Measurements from ENCODE around the gene EXOC3.
A peak's percentile ranks its signal among the peaks of the same experiment; 100 is the strongest.

Gene EXOC3

DNA sequence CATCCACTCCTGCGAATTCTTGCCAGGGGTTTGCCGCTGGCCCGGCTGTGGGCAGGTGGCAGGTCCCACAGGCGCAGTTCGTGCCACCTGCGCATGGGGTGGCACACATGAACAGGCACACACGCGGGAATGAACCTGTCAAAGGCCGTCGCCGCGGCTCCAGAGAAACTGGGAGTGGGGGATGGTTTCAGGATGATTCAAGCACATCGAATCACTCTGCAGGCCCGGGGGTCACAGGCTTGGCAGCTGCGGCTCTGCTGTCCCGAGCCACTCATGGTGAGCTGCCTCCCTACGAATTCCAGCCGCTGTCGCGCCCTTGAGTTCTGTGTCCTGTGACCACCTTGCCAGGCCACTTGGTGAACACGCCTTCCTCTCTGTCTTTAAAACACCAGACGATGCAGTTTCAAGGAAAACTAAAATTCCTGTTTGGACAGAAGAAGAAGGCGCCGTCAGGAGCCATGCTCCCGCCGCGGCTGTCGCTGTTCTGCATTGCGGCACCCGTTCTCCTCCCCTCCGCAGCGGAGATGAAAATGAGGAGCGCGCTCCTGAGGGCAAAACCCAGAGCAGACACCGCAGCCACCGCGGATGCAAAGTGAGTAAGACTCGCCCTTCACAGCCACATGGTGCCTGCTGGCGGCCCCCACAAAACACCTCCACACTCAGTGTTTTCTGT is 15.4 kb upstream of the EXOC3 start:
- DNase-seq, result no peak

DNA sequence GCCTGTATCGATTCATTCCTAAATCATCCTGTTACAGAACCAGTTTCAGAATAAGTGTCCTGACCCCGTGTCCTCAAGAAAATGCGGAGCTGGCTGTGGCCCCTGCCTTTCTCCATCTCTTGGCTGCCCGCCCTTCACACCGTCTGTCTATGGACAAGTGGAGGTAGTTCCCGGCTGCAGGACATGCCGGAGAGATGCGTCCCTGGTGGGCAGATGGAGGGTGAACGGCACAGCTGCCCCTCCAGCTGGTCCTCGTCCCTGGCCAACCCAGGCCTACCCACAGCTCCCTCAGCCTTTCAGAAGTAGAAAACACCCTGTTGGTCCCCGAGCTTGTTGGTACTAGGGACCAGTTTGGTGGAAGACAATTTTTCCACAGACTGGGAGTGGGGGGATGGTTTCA is 14.8 kb upstream of the EXOC3 start:
- DNase-seq, result no peak

DNA sequence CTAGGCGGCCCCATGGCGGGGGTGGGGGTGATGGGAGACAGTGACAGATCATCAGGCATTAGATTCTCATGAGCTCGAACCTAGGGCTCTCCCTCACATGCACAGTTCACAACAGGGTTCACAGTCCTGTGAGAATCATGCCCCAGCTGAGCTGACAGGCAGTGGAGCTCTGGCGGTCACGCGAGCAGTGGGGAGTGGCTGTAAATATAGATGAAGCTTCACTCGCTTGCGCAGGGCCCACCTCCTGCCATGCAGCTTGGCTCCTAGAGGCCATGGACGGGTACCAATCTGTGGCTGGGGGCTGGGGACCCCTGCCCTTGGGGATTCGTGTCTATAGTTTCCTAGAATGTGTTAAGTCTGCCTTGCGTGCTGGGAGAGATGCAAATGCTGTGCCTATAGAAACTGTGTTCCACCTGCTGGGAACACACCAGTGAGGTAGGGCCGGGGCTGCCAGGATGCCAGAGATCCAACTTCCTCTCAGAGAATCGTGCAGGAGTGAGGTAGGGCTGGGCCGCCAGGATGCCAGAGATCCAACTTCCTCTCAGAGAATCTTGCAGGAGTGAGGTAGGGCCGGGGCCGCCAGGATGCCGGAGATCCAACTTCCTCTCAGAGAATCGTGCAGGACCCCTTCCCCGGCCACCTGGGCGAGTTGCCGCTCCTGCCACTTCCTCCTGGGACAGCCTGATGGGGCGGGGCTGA is 14.1 kb upstream of the EXOC3 start:
- DNase-seq, result no peak

DNA sequence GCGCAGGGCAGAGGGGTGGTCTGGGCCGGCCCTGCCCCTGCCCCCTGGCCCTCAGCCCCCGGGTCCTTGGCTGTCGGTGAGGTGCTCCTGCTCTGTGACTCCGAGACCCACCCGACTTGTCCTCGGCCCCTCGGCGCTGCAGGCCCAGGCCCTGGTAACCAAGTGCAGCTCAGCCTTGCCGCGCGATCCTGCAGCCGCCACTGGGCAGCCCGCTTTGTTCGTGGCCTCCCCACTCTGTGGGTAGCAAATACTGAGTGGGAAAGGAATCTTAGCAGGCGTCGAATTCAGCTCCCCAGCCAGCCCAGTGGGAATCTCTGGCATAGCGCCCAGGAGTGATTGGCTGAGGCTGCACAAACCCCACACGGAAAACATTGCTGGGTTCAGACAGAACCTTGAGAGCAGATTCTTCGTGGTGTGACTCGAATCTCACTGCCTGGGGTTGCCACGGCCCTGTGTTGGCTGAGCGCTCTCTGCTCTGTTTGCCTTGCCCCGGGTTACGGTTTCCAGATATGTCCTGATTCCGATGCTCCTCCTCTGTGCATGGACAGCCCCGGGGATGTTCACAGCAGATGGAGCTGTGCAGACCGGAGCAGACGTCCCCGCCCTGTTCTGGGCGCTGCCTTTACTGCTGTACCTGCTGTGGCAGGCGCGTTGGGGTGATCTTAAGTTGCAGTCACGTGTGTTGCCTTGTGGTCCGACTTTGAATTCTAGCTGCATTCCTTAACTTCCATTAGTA is 13.4 kb upstream of the EXOC3 start:
- no peak for DNase-seq

DNA sequence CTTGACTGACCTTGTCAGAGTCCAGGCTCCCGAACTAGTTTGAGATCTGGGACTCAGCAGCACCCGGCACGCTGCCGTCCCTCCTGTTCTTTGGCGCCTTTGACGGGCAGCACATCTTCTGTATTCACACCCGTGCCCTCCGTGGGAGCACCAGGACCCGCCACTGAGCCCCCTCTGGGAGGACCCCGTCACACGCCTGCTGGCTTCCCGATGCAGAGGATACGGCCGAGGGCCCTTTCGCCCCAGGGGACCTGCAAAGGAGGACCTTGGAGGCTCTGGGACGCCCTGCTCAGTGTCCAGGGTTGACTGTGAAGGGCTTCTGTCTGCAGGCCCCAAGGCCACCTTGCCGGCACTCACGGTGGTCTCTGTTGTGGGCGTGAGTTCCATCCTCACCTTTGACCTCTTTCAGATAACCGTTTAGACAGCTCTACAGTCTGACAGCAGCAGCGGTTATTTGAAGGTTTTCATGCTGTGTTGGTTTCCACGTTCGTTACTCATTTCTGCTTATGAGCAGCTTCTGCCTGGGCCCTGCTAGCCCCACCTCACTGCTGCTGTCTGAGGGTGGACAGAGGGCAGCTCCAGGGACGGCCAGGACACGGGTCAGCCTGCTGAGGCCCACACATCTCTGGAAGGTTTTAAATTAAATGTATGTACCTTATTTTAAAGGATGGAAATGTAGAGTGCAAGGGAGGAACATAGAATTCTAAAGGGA is 12.6 kb upstream of the EXOC3 start:
- DNase-seq, result no peak

DNA sequence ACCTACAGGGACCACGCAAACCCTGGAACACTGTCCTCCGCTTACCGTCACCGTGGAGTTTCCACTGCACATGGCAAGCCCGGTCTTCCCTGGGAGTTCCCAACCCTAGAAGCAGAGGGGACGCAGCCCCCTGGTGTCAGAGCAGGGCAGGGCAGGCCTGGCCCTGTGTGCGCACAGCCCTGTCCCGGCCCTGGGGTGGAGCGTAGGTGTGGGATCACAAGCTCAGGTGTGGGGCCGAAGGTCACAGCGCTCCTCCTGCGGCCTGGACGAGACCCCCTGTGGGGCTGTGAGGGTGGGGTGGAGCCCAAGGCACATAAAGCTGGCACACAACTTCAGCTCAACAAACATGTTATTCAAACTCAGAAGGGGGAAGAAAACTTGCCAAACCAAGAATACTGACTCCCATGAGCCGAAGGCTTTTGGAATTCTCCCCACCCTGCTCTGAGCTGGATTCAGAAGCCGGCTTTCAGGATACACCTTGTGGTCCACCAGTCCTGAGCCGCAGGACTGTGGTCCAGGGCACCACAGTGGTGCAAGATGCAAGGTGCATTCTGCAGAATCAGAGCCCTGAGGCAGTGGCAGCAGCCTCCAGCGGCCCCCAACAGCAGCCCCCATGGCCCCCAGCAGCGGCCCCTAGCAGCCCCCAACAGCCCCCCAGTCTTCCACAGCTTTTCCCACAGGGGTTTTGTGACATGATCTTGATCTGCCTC is 11.8 kb upstream of the EXOC3 start:
- peak; percentile 18 for DNase-seq

DNA sequence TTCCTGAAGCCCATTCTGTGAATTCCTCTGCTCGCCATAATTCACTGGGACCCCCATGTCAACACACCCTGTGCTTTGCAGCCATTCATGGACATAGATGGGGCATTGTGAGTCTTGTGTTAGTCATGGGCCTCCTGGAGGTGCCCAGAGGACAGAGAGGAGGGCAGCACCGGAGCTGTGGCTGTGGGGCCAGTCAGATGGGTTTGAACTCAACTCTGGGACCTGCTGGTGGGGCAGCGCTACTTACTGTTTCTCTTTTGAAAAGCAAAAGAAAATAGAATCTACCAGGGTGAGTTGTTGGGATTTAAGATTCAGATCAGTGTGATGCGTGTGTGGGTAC is 11.3 kb upstream of the EXOC3 start:
- no peak for DNase-seq

DNA sequence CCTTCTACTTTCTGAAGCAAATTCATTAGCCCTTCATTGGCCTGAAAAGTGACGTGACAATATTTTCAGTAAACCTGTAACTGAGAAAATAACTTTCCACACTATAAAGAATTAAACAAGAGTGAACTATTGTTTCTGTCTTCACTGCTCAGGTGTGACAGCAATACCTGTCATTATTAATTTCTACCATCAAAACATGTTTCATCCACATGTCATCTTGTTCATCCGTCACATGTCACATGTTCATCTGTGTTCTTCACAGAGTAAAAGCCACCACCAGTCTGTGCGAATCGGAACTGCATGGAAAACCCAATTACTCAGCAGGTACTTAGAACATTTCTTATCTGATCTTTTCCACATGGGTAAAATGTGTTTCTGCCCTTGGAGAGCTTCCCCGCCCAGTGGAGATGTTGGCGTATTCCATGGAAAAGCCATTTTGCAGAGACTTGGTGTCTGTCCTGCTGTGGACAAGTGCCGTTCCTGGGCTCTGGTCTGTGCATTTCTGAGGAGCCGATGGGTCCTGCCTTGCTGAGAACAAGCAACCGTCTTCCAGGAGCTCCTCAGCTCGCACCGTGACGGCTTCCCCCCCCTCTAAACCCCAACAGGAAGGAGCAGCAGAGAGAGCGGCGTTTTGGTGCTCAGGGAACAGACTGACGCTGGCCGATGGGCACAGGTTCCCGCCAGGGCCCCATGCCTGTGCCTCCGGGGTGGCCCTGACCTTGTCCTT is 10.6 kb upstream of the EXOC3 start:
- DNase-seq, result no peak

DNA sequence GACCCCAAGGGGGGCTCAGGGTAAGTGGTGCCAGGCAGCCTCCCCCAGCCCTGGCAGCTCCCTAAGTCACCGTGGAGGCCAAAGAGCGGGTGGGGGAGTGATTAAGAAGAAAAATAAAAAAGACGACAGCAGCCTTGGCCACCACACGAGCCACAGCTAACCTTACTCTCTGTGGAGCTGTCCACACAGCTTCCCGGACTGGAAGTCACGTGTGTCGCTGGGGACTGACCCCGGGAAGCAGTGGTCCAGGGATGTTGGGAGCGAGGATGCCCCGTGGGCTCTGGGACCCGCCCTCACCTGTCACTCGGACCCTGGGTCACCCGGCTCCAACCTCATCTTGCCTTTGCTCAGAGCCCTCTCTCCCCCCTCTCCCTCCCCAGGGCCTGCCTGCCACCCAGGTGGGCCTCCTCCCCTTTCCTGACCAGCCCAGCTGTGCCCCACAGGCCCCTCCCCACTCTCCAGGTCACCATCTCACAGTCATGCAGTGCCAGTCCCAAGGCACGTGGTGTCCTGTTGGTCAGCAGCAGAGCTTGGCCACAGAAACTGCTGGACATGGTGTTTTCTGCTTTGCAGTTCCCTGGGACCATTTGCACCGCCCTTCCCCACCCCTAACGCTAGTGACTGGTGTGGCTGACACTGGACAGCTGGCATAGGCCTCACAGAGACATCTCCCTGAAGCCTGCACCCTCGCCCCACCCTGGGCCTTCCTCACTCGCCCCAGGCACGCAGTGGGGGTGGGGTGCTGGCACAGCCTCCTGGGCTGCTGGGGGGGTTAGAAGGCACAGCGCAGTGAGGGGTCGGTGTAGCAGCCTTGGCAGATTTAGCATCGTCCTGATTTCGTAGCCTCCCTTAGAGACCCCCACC is 9.8 kb upstream of the EXOC3 start:
- DNase-seq, result no peak

DNA sequence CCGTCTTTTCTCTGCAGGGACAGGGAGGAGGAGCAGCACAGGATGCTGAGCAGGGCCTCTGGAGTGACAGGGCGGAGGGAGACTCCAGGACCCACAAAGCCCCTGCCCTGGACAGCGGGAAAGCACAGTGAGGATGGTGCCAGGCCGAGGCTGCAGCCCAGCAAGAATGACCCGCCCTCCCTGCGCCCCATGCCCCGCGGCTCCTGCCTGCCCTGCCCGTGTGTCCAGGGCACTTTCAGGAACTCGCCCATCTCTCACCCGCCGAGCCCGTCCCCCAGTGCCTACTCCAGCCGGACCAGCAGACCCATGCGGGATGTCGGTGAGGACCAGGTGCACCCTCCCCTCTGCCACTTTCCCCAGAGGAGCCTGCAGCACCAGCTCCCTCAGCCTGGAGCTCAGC is 9.1 kb upstream of the EXOC3 start:
- DNase-seq, result no peak

DNA sequence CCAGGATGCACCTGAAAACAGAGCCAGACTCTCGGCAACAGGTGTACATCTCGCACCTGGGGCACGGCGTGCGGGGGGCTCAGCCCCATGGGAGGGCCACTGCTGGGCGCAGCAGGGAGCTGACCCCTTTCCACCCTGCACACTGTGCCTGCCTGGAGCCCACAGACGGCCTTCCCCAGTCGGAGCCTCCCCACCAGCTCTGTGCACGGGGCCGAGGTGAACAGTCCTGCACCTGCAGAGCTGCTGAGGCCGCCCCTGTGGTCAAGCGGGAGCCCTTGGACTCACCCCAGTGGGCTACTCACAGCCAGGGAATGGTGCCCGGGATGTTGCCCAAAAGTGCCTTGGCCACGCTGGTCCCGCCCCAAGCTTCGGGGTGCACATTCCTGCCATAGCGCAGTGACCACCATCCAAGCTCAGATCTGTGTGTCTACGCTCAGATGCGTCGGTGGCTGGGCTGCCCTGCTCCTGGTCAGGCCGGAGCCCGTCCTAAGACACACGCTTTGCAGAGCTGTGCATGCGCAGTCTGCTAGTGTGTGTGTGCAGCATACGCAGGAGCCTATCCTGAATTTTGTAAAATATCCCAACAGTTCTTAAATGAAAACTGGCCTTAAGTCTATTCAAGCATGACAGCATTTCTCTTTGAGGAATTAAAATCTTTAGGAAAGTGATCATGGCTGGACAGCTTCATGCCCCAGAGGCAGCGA is 8.4 kb upstream of the EXOC3 start:
- DNase-seq, result no peak

DNA sequence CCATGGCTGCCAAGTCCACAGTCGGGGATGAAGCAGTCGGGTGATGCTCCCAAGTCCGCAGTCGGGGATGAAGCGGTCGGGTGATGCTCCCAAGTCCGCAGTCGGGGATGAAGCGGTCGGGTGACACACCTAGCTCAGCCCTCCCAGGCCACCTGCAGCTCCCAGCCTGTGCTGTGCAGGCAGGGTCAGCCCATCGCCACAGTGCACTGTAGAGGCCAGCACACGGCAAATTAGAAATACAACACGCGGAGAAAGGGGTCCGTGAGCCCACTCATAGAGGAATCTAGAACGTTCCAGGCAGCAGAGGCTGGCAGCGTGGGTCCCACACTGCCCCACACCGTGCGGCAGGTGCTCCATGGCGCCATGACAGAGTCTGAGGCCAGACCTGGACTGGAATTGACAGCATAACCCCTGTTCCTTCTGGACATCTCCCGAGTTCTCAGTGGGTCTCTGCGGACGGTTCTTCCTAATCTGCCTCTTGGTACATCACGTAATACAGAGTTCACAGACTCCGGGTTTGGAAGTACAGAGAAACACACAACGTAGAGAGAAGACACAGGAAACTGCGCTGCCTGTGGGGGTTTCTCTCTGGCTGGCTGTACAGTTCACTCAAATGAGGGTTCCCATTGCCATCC is 7.7 kb upstream of the EXOC3 start:
- no peak for DNase-seq

DNA sequence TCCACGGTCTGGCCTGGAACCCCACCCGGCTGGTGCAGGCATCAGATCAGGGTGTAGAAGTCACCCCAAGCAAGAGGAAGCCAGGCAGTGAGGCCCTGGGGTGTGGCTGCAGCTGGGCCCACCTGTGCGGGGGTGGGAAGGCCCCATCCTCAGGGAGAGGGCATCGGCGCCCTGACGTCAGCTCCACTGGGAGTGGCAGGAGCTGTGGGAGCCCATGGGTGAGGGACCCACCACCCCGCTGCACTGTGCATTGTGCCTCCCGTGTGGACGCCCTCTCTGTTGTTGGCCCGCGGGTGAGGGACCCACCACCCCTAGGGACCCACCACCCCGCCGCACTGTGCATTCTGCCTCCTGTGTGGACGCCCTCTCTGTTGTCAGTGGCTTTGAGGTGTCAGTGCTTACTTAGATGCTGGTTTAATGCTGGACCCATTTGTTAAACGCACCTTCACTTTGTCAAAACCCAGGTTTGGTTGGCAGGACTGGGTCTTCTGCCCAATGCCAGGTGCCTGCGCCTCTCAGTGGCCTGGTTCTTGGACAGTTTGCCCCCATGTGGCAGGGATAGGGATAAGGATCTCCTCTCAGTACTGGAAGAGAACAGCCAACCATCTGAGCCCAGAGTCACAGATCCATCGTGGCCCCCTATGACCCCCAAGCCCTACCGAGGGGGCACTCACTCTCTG is 6.9 kb upstream of the EXOC3 start:
- no peak for DNase-seq

DNA sequence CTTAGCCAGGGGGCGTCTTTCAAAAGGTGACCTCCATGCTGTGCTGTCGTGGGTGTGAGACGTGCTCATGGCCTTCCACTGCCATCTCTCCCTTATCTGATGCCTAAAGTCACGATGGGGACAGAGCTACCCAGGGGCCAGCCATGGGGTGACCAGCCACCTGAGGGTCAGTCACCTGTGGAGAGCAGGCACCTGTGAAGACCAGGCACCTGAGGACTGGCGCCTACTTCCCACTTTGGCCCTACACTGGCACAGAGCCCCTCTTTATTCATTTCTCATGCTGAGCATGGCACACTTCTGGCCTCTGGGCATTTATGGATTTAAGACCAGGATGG is 6.4 kb upstream of the EXOC3 start:
- DNase-seq, result no peak

DNA sequence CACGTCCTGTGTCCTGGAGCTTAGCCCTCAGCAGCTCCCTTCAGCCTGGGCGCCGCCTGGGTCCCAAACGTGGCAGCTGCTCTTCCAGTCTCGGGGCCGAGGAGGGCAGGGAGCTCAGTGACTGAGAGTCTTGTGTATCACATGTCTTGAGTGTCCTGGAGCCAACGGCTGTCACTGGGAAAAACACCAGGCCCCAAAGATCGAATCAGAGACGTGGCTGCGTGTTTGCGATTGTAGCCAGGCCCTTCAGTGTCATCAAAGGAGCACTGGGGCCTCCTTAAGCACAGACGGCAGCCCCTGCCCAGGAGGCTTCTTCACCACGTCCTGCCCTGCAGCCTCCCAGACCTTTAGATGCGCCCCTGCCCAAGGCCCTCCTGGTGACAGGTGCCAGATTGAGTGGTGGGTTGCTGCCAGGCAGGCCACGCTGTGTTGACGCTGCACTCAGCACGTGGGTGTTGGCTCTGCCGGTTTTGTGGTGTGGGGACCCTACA is 5.7 kb upstream of the EXOC3 start:
- DNase-seq, result no peak

DNA sequence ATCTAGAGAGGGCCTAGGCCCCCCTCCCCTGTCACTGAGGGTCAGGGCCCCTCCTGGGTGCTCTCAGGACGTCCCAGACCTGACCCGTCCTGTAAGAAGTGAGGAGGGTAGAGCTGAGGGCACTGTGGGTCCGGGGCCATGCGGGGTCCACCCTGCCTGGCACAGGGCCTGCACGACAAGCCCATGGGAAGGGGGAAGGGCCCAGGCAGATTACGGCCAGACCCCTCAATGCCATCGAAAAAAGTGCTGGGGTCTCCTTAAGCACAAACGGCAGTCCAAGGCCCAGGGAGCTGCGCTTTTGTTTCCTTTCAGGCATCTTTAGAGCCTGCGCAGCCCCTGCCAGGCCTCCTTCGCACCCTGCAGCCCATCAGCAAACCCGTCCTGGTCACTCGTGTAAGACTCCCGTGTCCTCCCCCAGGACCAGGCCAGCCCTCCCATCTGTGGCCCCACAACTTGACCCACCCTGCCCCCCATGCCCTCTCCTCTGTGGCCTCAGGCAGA is 4.4 kb upstream of the EXOC3 start:
- no peak for DNase-seq

DNA sequence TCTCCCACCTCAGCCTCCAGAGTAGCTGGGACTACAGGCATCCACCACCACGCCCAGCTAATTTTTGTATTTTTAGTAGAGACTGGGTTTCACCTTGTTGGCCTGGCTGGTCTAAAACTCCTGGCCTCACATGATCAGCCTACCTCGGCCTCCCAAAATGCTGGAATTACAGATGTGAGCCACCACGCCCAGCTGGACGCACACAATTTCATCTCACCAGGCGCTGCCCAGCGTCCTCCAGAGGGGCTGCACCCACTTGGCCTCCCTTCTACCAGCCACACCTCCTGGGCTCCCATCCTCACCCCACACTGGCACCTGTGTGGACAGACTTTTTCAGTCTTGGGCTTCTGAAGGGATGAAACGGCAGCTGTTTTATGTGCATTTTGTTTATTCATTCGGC is 3.8 kb upstream of the EXOC3 start:
- DNase-seq, result no peak

DNA sequence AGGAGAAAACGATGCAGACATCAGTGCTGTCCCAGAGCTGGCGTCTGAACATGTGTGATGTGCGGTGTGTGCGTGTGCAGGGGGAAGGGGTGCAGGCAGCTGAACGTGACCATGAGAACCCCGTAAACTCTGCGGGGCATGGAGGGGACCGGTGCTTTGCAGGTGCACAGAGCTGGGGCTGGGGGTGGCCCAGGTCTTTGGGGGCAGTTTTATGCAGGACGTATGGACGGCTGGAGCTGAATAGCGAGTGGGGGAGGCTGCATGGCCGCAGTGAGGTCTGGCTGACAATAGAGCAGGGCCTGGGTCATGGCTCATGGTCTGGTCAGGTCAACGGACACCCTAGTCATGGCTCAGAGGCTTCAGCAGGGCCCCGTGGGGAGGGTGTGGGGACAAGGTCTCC is 3.3 kb upstream of the EXOC3 start:
- no peak for DNase-seq
